Thymus (tissue), 11 donors: Measurements from ENCODE around the gene TAL2. TPM values are rescaled to one million over a fixed set of nuclear protein-coding genes. Genes with fewer than 3 reads are reported as not detected.

Experiments
- DNase-seq, 9 donors: peaks; one replicate each; pipeline ENCODE4 v3.0.0-alpha.2; 2013; ENCODE audit warnings: low spot score in 9 of 9, low read depth in 6 of 9, missing footprints in 1 of 9
- H3K27ac ChIP-seq, 2 donors: one replicate each; pipeline ENCODE4 v1.5.1; 2013; ENCODE audit warnings: control low read depth in 1 of 2, low read depth in 1 of 2, low read length in 1 of 2, mild to moderate bottlenecking in 1 of 2, moderate library complexity in 1 of 2
- H3K27me3 ChIP-seq, 2 donors: one replicate each; pipeline ENCODE4 v1.5.1; 2013; ENCODE audit warnings: low read length in 1 of 2; ENCODE audit not compliant: control insufficient read depth in 2 of 2, insufficient read depth in 1 of 2
- H3K36me3 ChIP-seq, 2 donors: one replicate each; pipeline ENCODE4 v1.5.1; 2013; ENCODE audit warnings: low read length in 1 of 2, mild to moderate bottlenecking in 1 of 2, moderate library complexity in 1 of 2; ENCODE audit not compliant: control insufficient read depth in 2 of 2, insufficient read depth in 2 of 2
- H3K4me1 ChIP-seq, 2 donors: one replicate each; pipeline ENCODE4 v1.5.1; 2013; ENCODE audit warnings: low read length in 2 of 2; ENCODE audit not compliant: control insufficient read depth in 2 of 2, insufficient read depth in 2 of 2
- H3K4me3 ChIP-seq, 2 donors: one replicate each; pipeline ENCODE4 v1.5.1; 2013; ENCODE audit warnings: low read length in 2 of 2, control low read depth in 1 of 2, mild to moderate bottlenecking in 1 of 2
- H3K9me3 ChIP-seq, 2 donors: one replicate each; pipeline ENCODE4 v1.5.1; 2013; ENCODE audit warnings: low read length in 1 of 2, mild to moderate bottlenecking in 1 of 2; ENCODE audit not compliant: control insufficient read depth in 2 of 2, insufficient read depth in 1 of 2
- whole genome bisulfite sequencing: extraction: QIAGEN DNeasy Blood & Tissue Kit; methylation state at CpG from one replicate; pipeline ENCODE4 v1.1.7; 2013; 5-methylcytosine and 5-hydroxymethylcytosine counted together
- polyA plus RNA-seq: library from polyadenylated mRNA; stranded (reverse); fragments of 200-250 nt; gene quantifications from one replicate; pipeline ENCODE4 v1.2.3, GENCODE V29; 2013
- total RNA-seq: library from RNA; stranded (reverse); fragments of 120-200 nt; gene quantifications from one replicate; pipeline ENCODE4 v1.2.4, GENCODE V29; 2013
- donor health status: healthy.

The TAL2 gene
- total and polyA plus RNA-seq, 2 donors = 0.19 to 0.32 TPM

- no peak overlapping the region for H3K4me3 ChIP-seq
- DNase-seq = no peak
- 96% methylated on average over 3 of the region's 3 CpGs for WGBS
These were observed 8.5 kb downstream of the TAL2 start for GRCh38 chr9:105670775-105671174.

GRCh38 chr9:105672711-105673234, 10.5 kb downstream of the TAL2 start:
- H3K4me1 ChIP-seq = no peaks in the 10 kb centered on the region
- no peak for DNase-seq
- H3K4me3 ChIP-seq = no peak overlapping the region
- 38% methylated on average over 3 of the region's 3 CpGs for WGBS
- H3K27ac ChIP-seq = no peak overlapping the region
- no peaks in the 10 kb centered on the region for H3K27me3 ChIP-seq
- H3K36me3 ChIP-seq = no peaks in the 10 kb centered on the region
- no peaks in the 10 kb centered on the region for H3K9me3 ChIP-seq

More at GRCh38 chr9:105670775-105671174, 8.5 kb downstream of the TAL2 start:
- no peaks in the 10 kb centered on the region for H3K4me1 ChIP-seq
- no peaks in the 10 kb centered on the region for H3K9me3 ChIP-seq
- H3K27ac ChIP-seq = no peak overlapping the region
- H3K36me3 ChIP-seq = no peaks in the 10 kb centered on the region
- no peaks in the 10 kb centered on the region for H3K27me3 ChIP-seq

DNA sequence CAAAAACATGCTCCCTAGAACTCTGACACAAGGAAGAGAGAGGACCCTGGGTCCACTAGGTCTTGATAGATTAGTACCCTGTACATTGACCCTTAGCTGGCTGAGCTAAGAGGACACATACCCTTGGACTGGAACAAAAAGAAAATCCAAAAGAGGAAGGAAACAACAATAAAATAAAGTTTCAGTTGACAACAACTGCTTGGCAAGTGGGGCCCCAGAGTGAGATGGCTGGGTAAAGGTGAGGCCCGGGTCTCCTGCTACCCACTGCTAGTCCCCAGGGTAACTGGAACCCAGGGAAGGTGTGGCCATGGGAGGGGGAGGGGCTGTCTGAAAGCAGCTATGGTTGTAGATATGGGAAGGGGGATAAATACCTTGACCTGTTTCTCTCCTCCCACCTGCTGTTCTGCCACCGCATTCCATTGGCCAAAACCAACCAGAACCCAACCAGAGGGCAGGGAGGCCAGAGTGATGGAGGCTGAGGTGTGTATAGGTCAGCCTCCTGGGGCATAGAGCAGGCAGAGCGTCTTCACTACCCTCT, 11.7 kb downstream of the TAL2 start:
- no peaks in the 10 kb centered on the region for H3K9me3 ChIP-seq
- no peaks in the 10 kb centered on the region for H3K36me3 ChIP-seq
- WGBS = 75% methylated on average over 3 of the region's 3 CpGs
- no peaks in the 10 kb centered on the region for H3K4me1 ChIP-seq
- H3K27ac ChIP-seq = no peak overlapping the region
- H3K27me3 ChIP-seq = no peaks in the 10 kb centered on the region
- DNase-seq = no peak
- no peak overlapping the region for H3K4me3 ChIP-seq

DNA sequence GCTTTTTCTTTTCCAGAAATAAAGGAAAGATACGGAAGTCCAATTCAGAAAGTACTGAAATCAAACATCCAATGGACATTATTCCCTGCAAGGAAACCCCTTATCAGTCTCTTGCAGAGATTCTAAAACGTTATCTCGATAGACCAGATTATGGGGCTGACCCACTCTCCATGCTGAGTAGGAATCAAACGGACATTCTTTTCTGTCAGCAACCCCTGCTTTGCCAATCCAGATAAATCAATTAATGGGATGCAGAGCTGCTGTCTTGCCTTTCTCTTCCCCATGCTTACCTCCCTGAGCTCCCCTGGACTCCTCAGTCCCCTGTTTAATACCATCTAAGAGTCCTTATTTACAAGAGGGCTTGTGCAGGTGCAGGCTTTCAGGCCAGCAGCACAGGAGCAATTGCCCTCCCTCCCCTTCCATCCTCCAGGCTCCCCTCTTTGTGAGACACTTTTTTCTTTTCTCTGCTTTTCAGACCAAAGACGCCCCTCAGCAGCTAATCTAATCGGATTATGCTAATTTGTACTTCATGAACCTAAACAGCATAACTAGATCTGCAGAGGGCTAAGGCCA, 14.2 kb downstream of the TAL2 start:
- no peaks in the 10 kb centered on the region for H3K36me3 ChIP-seq
- H3K27me3 ChIP-seq = no peaks in the 10 kb centered on the region
- 97% methylated on average over 6 of the region's 6 CpGs for WGBS
- no peak overlapping the region for H3K4me3 ChIP-seq
- no peaks in the 10 kb centered on the region for H3K4me1 ChIP-seq
- H3K9me3 ChIP-seq = no peaks in the 10 kb centered on the region
- no peak for DNase-seq
- no peak overlapping the region for H3K27ac ChIP-seq

DNA sequence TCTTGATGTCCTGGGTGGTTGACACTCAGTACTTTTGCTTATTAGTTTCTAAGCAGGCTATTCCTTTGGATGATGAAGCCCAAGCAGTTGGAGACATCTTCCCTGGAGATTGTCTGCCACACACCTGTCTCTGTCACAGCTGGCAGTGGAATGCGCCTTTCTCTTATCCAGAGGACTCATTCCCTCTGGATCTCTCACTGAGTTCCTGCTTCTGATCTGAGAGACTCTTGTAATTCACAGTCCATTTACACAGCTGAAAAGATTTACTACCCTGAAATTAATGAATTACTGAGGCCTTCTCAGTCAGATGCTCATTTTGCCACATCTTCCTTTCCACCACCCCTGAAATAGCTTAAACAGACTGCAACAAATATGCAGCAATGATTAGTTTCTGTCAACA, 15.9 kb downstream of the TAL2 start:
- no peak for DNase-seq
- Histone ChIP-seq H3K36me3 (no peaks in the 10 kb centered on the region), H3K27ac (no peak overlapping the region), H3K9me3 (no peaks in the 10 kb centered on the region), H3K27me3 (no peaks in the 10 kb centered on the region), H3K4me1 (no peaks in the 10 kb centered on the region), H3K4me3 (no peak overlapping the region)
- 100% methylated on average over 1 of the region's 1 CpG for WGBS

GRCh38 chr9:105678781-105679180, 16.5 kb downstream of the TAL2 start:
- no peak overlapping the region for H3K4me3 ChIP-seq
- no peaks in the 10 kb centered on the region for H3K9me3 ChIP-seq
- no peak overlapping the region for H3K27ac ChIP-seq
- H3K27me3 ChIP-seq = no peaks in the 10 kb centered on the region
- H3K4me1 ChIP-seq = no peaks in the 10 kb centered on the region
- H3K36me3 ChIP-seq = no peaks in the 10 kb centered on the region
- no peak for DNase-seq
- WGBS = 97% methylated on average over 1 of the region's 1 CpG

GRCh38 chr9:105679257-105680022, 17.2 kb downstream of the TAL2 start:
- WGBS = 96% methylated on average over 8 of the region's 8 CpGs
- H3K4me3 ChIP-seq = no peak overlapping the region
- DNase-seq = peak in 1 of 9 donors; percentile 18
- H3K27me3 ChIP-seq = no peaks in the 10 kb centered on the region
- H3K27ac ChIP-seq = no peak overlapping the region
- no peaks in the 10 kb centered on the region for H3K36me3 ChIP-seq
- no peaks in the 10 kb centered on the region for H3K9me3 ChIP-seq
- no peaks in the 10 kb centered on the region for H3K4me1 ChIP-seq

GRCh38 chr9:105681313-105681712, 19.1 kb downstream of the TAL2 start:
- Histone ChIP-seq H3K4me3 (no peak overlapping the region), H3K27me3 (no peaks in the 10 kb centered on the region), H3K4me1 (no peaks in the 10 kb centered on the region), H3K27ac (no peak overlapping the region), H3K36me3 (no peaks in the 10 kb centered on the region), H3K9me3 (no peaks in the 10 kb centered on the region)
- 95% methylated on average over 2 of the region's 2 CpGs for WGBS
- no peak for DNase-seq

GRCh38 chr9:105681724-105682123, 19.5 kb downstream of the TAL2 start:
- DNase-seq = no peak

More at GRCh38 chr9:105681724-105682123, 19.5 kb downstream of the TAL2 start:
- 100% methylated on average over 1 of the region's 1 CpG for WGBS
- no peak overlapping the region for H3K27ac ChIP-seq
- H3K9me3 ChIP-seq = no peaks in the 10 kb centered on the region
- H3K36me3 ChIP-seq = no peaks in the 10 kb centered on the region
- H3K4me1 ChIP-seq = no peaks in the 10 kb centered on the region
- no peak overlapping the region for H3K4me3 ChIP-seq
- H3K27me3 ChIP-seq = no peaks in the 10 kb centered on the region
